NCI-H1105 (cell line): ENCODE measurements around the gene SNTB2.
A peak's percentile ranks its signal among the peaks of the same experiment; 100 is the strongest.
"Not testable (repeated sequence)": the region's sequence is repeated elsewhere in the genome, so short reads cannot be mapped to it uniquely, and the experiment has no call there.

ENCODE experiments used
- DNase-seq: peaks from one replicate; lab custom pipeline; 2025; lab: John Stamatoyannopoulos, UW

SNTB2 gene

DNA sequence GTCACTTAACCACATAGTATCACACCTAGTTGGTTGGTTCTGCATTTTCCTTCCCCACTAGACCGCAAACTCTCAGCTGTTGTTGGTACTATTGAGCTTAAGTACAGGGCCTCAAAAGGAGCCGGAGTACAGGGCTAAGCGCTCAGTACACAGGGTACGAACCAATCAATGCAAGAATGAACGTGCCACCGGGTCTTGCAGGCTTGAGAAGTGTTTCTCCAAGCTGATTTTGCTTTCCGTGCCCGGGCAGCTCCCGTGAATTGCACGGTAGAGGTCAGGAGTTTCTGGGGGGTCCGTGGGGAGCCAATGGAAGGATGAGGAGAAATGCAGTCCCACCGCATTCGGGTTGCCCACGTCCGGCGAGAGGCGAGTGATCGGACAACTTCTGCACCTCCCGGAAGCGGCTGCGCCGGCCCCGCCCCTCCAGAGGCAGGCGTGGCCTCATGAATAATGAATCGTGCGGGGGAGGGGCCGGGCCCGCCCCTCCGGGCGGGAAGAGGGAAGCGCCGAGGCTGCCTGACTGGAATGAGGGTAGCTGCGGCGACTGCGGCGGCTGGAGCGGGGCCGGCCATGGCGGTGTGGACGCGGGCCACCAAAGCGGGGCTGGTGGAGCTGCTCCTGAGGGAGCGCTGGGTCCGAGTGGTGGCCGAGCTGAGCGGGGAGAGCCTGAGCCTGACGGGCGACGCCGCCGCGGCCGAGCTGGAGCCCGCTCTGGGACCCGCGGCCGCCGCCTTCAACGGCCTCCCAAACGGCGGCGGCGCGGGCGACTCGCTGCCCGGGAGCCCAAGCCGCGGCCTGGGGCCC is at the start of gene SNTB2:
Gene SNTB2, plus strand, starts transcription at position 523 of the 804 bp plus-strand sequence. Its CDS starts 3 bp downstream, at position 526.
- peak; percentile 68 for DNase-seq

GRCh38 chr16:69138608-69139007 is 48.4 kb upstream of the SNTB2 start:
- DNase-seq, result no peak

DNA sequence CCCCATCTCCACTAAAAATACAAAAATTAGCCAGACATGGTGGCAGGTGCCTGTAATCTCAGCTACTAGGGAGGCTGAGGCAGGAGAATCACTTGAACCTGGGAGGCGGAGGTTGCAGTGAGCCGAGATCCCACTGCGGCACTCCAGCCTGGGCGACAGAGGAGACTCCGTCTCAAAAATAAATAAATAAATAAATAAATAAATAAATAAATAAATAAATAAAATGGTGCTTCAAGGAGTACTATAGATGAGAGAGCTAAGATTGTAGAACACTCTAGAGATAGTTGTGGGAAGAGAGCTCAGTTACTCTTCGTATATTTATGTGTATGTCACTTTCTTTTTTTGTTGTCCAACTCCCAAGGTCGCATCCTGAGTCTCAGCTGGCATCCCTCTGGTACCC is 47.5 kb upstream of the SNTB2 start:
- DNase-seq, result not testable (repeated sequence)

GRCh38 chr16:69141014-69141413 is 46.0 kb upstream of the SNTB2 start:
- DNase-seq, result no peak

- no peak for DNase-seq
Measured at GRCh38 chr16:69141936-69142335, 45.0 kb upstream of the SNTB2 start.

DNA sequence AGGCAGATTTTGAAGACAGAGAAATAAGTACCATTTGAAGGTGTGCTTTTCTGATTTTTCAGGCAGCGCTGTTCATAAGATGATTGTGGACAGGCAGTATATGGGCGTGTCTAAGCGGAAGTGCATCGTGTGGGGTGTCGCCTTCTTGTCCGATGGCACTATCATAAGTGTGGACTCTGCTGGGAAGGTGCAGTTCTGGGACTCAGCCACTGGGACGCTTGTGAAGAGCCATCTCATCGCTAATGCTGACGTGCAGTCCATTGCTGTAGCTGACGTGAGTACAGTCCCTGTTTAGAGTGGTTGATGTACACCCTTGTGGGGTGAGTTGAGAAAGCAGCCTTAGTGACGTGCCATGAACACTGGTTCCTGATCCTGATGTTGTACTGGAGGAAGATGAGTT is 43.8 kb upstream of the SNTB2 start:
- DNase-seq, result no peak

DNA sequence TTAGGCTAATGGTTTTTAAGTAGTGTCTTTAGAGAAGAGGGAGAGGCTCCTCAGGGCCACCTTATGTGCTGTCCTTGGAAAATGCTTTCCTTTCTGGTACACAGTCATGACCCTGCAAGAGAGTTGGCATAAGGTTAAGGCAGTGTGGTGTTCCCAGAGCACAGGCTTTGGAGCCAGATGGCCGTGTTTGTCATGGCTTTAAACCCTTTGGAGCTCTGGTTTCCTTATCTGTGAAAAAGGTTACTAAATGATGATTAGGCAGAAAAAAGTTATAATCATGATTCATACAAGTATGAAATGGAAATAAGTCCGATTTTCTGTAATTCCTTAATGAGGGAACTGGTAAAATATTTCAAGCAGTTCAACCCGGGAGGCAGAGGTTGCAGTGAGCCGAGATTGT is 41.3 kb upstream of the SNTB2 start:
- DNase-seq, result no peak

- not testable (repeated sequence) for DNase-seq
Measured at GRCh38 chr16:69149621-69150020, 37.3 kb upstream of the SNTB2 start.

DNA sequence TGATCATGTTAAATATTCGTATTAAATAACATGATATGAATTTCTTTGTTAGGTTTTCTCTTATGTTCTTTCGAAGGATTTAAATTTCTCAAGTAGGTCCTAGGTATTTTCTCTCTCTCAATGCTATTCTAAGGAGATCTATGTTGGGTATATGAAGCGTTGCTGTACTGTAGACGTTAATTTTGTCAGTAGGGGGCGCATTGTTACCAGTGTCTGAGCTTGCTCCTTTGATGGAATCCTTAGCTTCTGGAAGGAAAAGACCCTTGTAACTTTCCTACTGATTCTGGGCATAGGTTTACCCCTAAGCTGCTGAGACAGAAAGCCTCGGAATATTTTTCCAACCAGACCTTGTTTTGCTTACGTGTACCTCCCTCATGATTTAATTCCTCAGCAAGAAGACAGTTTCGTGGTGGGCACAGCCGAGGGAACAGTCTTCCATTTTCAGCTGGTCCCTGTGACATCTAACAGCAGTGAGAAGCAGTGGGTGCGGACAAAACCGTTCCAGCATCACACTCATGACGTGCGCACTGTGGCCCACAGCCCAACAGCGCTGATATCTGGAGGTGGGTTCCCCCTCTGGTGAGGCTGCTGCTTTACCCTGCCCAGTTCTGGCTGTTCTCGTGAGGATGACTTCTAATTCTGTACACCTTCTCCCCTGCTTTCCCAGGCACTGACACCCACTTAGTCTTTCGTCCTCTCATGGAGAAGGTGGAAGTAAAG is 36.7 kb upstream of the SNTB2 start:
- DNase-seq, result peak; percentile 25

DNA sequence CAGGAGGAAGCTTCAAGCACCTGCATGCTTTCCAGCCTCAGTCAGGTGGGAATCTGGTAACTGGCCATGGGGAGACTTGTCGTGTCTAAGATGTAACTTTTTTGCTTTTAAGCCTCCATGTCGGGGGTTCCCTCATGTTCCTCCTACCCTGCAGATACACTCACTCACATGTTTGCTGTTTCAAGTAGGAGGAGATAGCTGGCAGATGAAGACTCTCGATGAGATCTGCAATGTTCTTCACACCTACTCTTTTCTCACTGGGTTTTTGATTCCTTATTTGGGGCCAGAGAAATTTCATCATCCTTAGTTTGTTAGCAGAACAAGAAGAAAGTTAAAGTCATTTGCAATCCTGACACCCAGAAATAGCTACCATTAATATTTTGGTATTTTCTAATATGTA is 29.8 kb upstream of the SNTB2 start:
- DNase-seq, result no peak

GRCh38 chr16:69160192-69160591 is 26.8 kb upstream of the SNTB2 start:
- DNase-seq, result no peak

GRCh38 chr16:69165584-69165983 is 21.4 kb upstream of the SNTB2 start:
- DNase-seq, result no peak

- DNase-seq, result no peak
Measured at GRCh38 chr16:69166221-69166833, 20.6 kb upstream of the SNTB2 start.

GRCh38 chr16:69166946-69167930 is 19.7 kb upstream of the SNTB2 start:
- no peak for DNase-seq

DNA sequence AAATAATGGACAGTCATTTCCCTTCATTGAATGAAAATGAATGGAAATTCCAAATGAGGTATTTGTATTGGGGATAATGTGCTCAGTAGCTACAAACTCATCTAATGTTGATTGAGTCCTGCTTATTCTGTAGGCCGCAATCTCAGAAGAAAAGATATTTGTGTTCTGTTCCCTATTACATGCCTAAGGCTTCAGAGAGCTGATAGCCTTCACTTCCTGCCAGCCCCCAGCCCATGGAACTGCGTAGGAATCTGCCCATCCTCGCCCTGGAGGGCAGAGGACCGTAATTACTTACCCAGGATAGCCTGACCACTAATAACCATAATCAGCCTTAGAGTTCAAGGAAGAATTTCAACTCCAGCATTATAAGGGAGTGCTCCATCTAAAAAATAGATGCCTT is 17.9 kb upstream of the SNTB2 start:
- DNase-seq, result no peak

GRCh38 chr16:69169607-69170352 is 17.2 kb upstream of the SNTB2 start:
- DNase-seq, result no peak

- DNase-seq, result no peak
Measured at GRCh38 chr16:69171325-69172084, 15.5 kb upstream of the SNTB2 start.

GRCh38 chr16:69176033-69176800 is 10.7 kb upstream of the SNTB2 start:
- DNase-seq, result no peak

GRCh38 chr16:69179328-69180010 is 7.5 kb upstream of the SNTB2 start:
- peak; percentile 57 for DNase-seq
